GM12878 (cell line): ENCODE data around the gene LCLAT1. TPM values are rescaled to one million over a fixed set of nuclear protein-coding genes. Genes with fewer than 3 reads are reported as not detected.

Source experiments
- ATAC-seq: fragments of 200-7000 bp; cut with Tn5 transposase; 3 replicates; pipeline ENCODE4 v1.9.1; 2020; ENCODE audit warnings: mild to moderate bottlenecking, moderate library complexity
- BruUV-seq: library from RNA; stranded (reverse); fragments of 400-500 nt; replicated peaks from 2 replicates; lab custom pipeline; 2021; lab: Mats Ljungman, UMichigan
- CTCF ChIA-PET: fragments of 300-600 bp; sonication (Branson Sonifier 250); formaldehyde crosslinking; extraction: SDS; loops from one replicate; lab custom pipeline; 2021; ENCODE audit warnings: inconsistent platforms; lab: Yijun Ruan, JAX
- POLR2A ChIA-PET: fragments of 350-600 bp; formaldehyde crosslinking; extraction: SDS; loops from one replicate; lab custom pipeline; 2021; ENCODE audit warnings: inconsistent platforms; lab: Charles Lee
- RAD21 ChIA-PET: fragments of 300-600 bp; sonication (Branson Sonifier 250); formaldehyde crosslinking; loops from one replicate; lab custom pipeline; 2023; ENCODE audit warnings: antibody characterized with exemption; ENCODE audit not compliant: unreplicated experiment; lab: Charles Lee
- SMC1A ChIA-PET: fragments of 300-600 bp; sonication (Branson Sonifier 250); formaldehyde crosslinking; loops from one replicate; lab custom pipeline; 2023; ENCODE audit not compliant: unreplicated experiment, uncharacterized antibody; lab: Charles Lee
- DNase-seq: peaks from one replicate; pipeline ENCODE4 v3.0.0-alpha.2; 2011; ENCODE audit warnings: low read depth, low spot score
- FAIRE-seq: peaks from 3 replicates; lab custom pipeline; 2011; peaks lifted over from hg19 to GRCh38; lab: Jason Lieb, UNC
- H2AFZ ChIP-seq: 2 replicates; pipeline ENCODE4 v1.6.0; 2011; ENCODE audit warnings: low read depth, low read length, control low read depth; ENCODE audit not compliant: control insufficient read depth
- H3K27ac ChIP-seq: 2 replicates; pipeline ENCODE4 v1.5.1; 2011; ENCODE audit warnings: control low read depth; ENCODE audit not compliant: control insufficient read depth, insufficient read depth
- H3K27me3 ChIP-seq, 2 experiments: replicated peaks in 1 of 2; 2 replicates each; pipeline versions ENCODE4 v1.6.0 to v1.6.1; 2011; ENCODE audit warnings: low read length in 1 of 2; ENCODE audit not compliant: control insufficient read depth in 2 of 2, insufficient read depth in 2 of 2
- H3K36me3 ChIP-seq, 2 experiments: 2 replicates each; pipeline ENCODE4 v1.5.1; 2011; ENCODE audit warnings: low read length in 1 of 2; ENCODE audit not compliant: control insufficient read depth in 2 of 2, insufficient read depth in 2 of 2
- H3K4me1 ChIP-seq: 2 replicates; pipeline ENCODE4 v1.6.1; 2011; ENCODE audit warnings: mild to moderate bottlenecking, low read length, moderate library complexity, mixed read lengths; ENCODE audit not compliant: control insufficient read depth, insufficient read depth
- H3K4me2 ChIP-seq: 2 replicates; pipeline ENCODE4 v1.6.0; 2011; ENCODE audit warnings: control low read depth; ENCODE audit not compliant: control insufficient read depth, insufficient read depth
- H3K4me3 ChIP-seq: fragments of 200-600 bp; sonication (generic); 2 replicates; pipeline ENCODE4 v1.5.1; 2016
- H3K79me2 ChIP-seq: 2 replicates; pipeline ENCODE4 v1.6.0; 2011; ENCODE audit warnings: low read length; ENCODE audit not compliant: control insufficient read depth, insufficient read depth
- H3K9ac ChIP-seq: 2 replicates; pipeline ENCODE4 v1.8.0; 2011; ENCODE audit warnings: low read length, control low read depth, mixed read lengths; ENCODE audit not compliant: control insufficient read depth, insufficient read depth
- H3K9me3 ChIP-seq: replicated peaks from 3 replicates; pipeline ENCODE4 v1.5.1; 2011; ENCODE audit warnings: mild to moderate bottlenecking, low read length; ENCODE audit not compliant: control insufficient read depth, insufficient read depth
- H4K20me1 ChIP-seq: 2 replicates; pipeline ENCODE4 v1.6.0; 2011; ENCODE audit not compliant: control insufficient read depth, insufficient read depth
- CTCF ChIP-seq, 3 experiments: IDR thresholded peaks in 2 of 3; conservative IDR thresholded peaks in 1 of 3; 2 replicates each; pipeline ENCODE4 v1.5.1; 2011; ENCODE audit warnings: low read depth in 3 of 3, low read length in 3 of 3, mild to moderate bottlenecking in 3 of 3, control low read depth in 2 of 3, moderate library complexity in 2 of 3, inconsistent platforms in 1 of 3, mixed read lengths in 1 of 3; ENCODE audit not compliant: control insufficient read depth in 2 of 3, insufficient read depth in 1 of 3; ENCODE audit errors: extremely low read depth in 1 of 3
- HCFC1 ChIP-seq: fragments of 150-350 bp; IDR thresholded peaks from 2 replicates; pipeline ENCODE4 v1.6.1; 2014; ENCODE audit warnings: low read length
- KDM1A ChIP-seq: fragments of 200-600 bp; sonication (generic); IDR thresholded peaks from 2 replicates; pipeline ENCODE4 v1.6.1; 2016; ENCODE audit warnings: borderline replicate concordance
- MAX ChIP-seq: IDR thresholded peaks from 2 replicates; pipeline ENCODE4 v1.6.1; 2012; ENCODE audit warnings: low read depth, low read length, improper control_type of control experiment
- POLR2A ChIP-seq: IDR thresholded peaks from 2 replicates; pipeline ENCODE4 v1.6.1; 2011; ENCODE audit warnings: low read depth, mild to moderate bottlenecking, low read length
- SMC3 ChIP-seq: IDR thresholded peaks from 2 replicates; pipeline ENCODE4 v1.6.1; 2011; ENCODE audit warnings: low read length, improper control_type of control experiment, borderline replicate concordance
- TBL1XR1 ChIP-seq: IDR thresholded peaks from 2 replicates; pipeline ENCODE4 v1.6.1; 2012; ENCODE audit warnings: low read depth, low read length, improper control_type of control experiment
- ZBTB11 ChIP-seq: fragments of 450-650 bp; formaldehyde crosslinking; IDR thresholded peaks from 2 replicates; pipeline ENCODE4 v1.5.0; 2022; ENCODE audit warnings: mild to moderate bottlenecking, missing genetic modification characterization
- ZNF384 ChIP-seq: IDR thresholded peaks from 2 replicates; pipeline ENCODE4 v1.6.1; 2012; ENCODE audit warnings: low read depth, mild to moderate bottlenecking, low read length, improper control_type of control experiment, borderline replicate concordance
- WGBS: methylation state at CpG from one replicate; pipeline ENCODE4 v1.1.6; 2016; ENCODE audit warnings: low lambda C conversion rate; ENCODE audit not compliant: insufficient replicate concordance, insufficient coverage; ENCODE audit errors: missing lambda C conversion rate; 5-methylcytosine and 5-hydroxymethylcytosine counted together
- in situ Hi-C: fragments of 300-500 bp; cut with MboI; formaldehyde crosslinking; loops from 9 replicates; pipeline ENCODE4 v1.14.3; 2018; ENCODE audit warnings: mixed read lengths
- intact Hi-C: fragments of 100-400 bp; cut with micrococcal nuclease; formaldehyde crosslinking; loops from one replicate; pipeline ENCODE4 v1.14.2; 2022; ENCODE audit not compliant: unreplicated experiment
- polyA plus RNA-seq, 11 experiments: library from polyadenylated mRNA; depleted of rRNA in 4 of 11; unstranded in 6 of 11; stranded (reverse) in 5 of 11; fragments of >200 nt; fragmentation: Nextera tagmentation in 4 of 11; fragmentation: Illumina TruSeq in 1 of 11; extraction: Ambion mirVana in 4 of 11; extraction: Trizol in 1 of 11; gene quantifications; 1 replicate in 1 of 11; 2 replicates in 10 of 11; pipeline versions ENCODE4 v1.2.1 to v1.2.3, GENCODE V29; 2011 to 2016; ENCODE audit warnings: inconsistent platforms in 2 of 11, missing spikeins in 2 of 11, low read depth in 1 of 11
- total RNA-seq, 4 experiments: library from RNA; depleted of rRNA in 3 of 4; stranded (reverse); fragments of >200 nt in 3 of 4; fragmentation: Illumina TruSeq in 1 of 4; extraction: Trizol in 1 of 4; gene quantifications; 2 replicates each; pipeline versions ENCODE4 v1.2.1 to v1.2.3, GENCODE V29; 2013 to 2021

Gene LCLAT1
- total and polyA plus RNA-seq, 10 of the 15 experiments (the other 5 are each of a cell fraction or from before 2014, with no cell fraction given), result 8.1 to 33.0 (median 15.9) TPM

GRCh38 chr2:30663806-30664205 is 216.8 kb downstream of the LCLAT1 start:
- WGBS, result 62% methylated on average over 3 of the region's 3 CpGs
- H3K79me2 ChIP-seq, result no peaks in the 10 kb centered on the region
- H2AFZ ChIP-seq, result no peak overlapping the region
- intact Hi-C loops, result no loop called here
- H3K9me3 ChIP-seq, result peaks cover 9% of the 10 kb centered on the region
- FAIRE-seq, result no peak
- ChIA-PET RAD21 (interaction anchor here (0.7 kb wide), 1 partner anchor 161 kb away, joined by 3 read pairs; no protein-coding TSS in a partner anchor), CTCF (no interaction called here), POLR2A (no interaction called here), SMC1A (no interaction called here)
- no peak for DNase-seq
- no peak overlapping the region for H3K9ac ChIP-seq
- in situ Hi-C loops, result no loop called here
- H4K20me1 ChIP-seq, result no peaks in the 10 kb centered on the region
- BruUV-seq, result no TSS peak
- no peak for ATAC-seq
- no peak overlapping the region for H3K27ac ChIP-seq
- H3K27me3 ChIP-seq, result no peaks in the 10 kb centered on the region
- TF ChIP-seq ZNF384, result no peak
- TF ChIP-seq ZBTB11, result no peak
- TF ChIP-seq HCFC1, result no peak
- no peak for TF ChIP-seq KDM1A
- TF ChIP-seq CTCF (IDR thresholded peaks at IDR 0.05 in 2 of 3, conservative IDR thresholded peaks at IDR 0.05 in 1 of 3; ENCODE audit: control insufficient read depth in 2 of 3, extremely low read depth in 1 of 3, insufficient read depth in 1 of 3, low read depth in 3 of 3, low read length in 3 of 3), result no peak
- TF ChIP-seq POLR2A, result no peak
- no peak for TF ChIP-seq TBL1XR1
- no peak for TF ChIP-seq MAX
- no peak for TF ChIP-seq SMC3
- no peak overlapping the region for H3K4me3 ChIP-seq
- no peak overlapping the region for H3K4me2 ChIP-seq
- H3K4me1 ChIP-seq, result no peaks in the 10 kb centered on the region
- H3K36me3 ChIP-seq, result no peaks in the 10 kb centered on the region
